ACHN (cell line): ENCODE data around the gene HYKK.
"Not testable (repeated sequence)": the region's sequence is repeated elsewhere in the genome, so short reads cannot be mapped to it uniquely, and the experiment has no call there.

ENCODE experiments used
- DNase-seq: peaks from one replicate; pipeline ENCODE4 v3.0.0-alpha.2; 2015
- in situ Hi-C: cut with HindIII; loops from 2 replicates; pipeline ENCODE4 v1.10.0; 2017; ENCODE audit warnings: low sequenced_read_pairs, low pct_ligation_motif_present, low pct_unique_long_range_greater_than_20kb

HYKK gene

DNA sequence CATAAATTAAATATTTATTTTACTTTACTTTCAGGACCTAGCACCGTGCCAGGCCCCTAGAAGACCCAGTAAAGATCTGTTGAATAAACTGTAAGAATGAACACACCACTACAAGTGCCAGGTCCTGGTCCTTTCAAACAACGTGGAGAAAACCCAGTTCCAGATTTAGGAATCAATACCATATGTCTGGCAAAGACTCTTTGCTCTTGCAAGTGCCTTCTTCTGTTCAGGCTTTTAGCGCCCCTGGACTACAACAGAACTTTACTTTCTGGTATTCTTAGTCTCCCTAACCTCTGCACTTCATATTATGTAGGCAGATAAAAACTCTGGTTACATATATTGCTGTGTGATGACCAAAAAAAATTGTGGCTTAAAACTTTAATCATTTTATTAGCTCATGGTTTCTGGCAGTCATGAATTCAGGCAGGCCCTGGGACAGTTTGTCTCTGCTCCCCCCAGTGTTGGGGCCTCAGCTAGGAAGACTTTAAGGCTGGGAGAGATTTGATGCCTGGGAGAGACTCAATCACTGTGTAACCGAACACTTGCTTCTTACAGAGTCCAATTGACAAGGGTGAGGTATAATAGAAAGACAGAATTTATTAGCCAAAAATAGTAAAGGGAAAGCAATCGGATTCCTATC is 30.0 kb downstream of the HYKK start:
- in situ Hi-C loops = no loop called here
- no peak for DNase-seq

DNA sequence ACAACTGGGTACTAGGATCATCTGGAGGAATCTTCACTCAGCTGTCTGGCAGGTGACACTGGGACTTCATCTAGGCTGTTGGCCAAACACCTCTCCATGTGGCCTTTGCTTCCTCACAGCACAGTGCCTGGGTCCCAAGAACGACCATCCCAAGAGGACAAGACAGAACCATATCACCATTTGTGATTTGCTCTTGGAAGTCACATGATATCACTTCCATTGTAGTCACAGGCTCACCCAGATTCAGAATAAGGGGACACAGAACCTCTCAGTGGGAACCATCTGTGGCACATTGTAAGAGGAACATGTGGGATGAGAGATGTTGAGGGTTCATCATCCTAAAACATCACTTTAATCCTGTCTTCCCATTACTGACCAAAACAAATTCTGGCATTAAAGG is 31.0 kb downstream of the HYKK start:
- in situ Hi-C loops = no loop called here
- no peak for DNase-seq

DNA sequence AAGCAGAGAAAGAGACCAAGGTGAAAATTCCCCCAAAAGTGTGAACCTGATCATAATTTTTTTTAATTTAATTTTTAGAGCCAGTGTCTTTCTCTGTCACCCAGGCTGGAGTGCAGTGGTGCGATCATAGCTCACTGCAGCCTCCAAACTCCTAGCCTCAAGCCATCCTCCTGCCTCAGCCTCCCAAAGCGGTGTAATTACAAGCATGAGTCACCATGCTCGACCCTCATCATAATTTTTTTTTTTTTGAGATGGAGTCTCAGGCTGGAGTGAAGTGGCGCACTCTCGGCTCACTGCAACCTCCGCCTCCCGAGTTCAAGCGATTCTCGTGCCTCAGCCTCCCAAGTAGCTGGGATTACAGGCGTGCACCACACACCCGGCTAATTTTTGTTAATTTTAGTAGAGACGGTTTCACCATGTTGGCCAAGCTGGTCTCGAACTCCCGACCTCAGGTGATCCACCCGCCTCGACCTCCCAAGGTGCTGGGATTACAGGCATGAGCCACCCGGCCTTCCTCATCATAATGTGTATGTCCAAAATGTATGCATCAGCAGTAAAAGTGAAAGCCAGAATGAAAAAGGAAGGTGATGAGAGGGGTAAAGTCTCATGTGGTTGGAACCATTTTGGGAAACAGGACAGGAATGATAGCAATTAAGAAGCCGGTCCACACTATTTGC is 32.2 kb downstream of the HYKK start:
- in situ Hi-C loops = not testable (repeated sequence)

DNA sequence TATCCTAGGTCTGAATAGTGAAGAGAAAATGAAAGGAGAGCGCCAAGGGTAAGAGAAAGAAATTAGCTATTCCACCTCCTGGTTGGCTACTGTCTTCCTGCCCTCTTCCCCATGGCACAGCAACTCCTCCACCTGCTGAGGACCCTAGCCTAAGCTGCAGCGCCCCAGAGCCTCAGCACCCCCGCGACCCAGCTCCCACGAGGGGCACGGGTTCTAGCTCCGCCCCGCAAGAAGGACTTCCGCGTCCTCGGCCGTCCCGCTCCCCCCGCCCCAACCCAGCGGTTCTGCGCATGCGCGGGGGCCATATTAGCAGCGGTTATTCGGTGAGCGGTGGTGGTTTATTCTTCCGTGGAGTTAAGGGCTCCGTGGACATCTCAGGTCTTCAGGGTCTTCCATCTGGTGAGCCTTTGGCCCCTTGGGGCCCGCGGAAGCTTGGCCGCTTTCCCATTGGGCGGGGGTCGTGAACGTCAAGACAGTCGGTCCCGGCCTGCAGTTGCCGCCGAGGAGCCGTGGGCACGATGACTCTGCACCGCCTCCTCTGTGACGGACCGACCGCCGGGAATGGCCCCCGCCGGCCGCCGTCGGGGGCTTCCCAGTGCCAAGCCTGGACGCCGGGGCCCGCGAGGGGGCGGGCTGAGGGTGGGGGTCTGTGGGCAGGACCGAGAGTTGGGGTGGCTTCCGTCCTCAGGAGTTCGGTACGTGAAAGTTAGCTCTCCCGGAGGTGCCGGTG is 32.9 kb downstream of the HYKK start, which contains the start of gene PSMA4:
Gene PSMA4, plus strand, starts transcription at position 304 of the 730 bp plus-strand sequence. CDS start 1,484 bp downstream, outside the sequence.
- in situ Hi-C loops = no loop called here
- peak; percentile 82 for DNase-seq

More for the DNA sequence above, 32.2 kb downstream of the HYKK start:
- DNase-seq = not testable (repeated sequence)

DNA sequence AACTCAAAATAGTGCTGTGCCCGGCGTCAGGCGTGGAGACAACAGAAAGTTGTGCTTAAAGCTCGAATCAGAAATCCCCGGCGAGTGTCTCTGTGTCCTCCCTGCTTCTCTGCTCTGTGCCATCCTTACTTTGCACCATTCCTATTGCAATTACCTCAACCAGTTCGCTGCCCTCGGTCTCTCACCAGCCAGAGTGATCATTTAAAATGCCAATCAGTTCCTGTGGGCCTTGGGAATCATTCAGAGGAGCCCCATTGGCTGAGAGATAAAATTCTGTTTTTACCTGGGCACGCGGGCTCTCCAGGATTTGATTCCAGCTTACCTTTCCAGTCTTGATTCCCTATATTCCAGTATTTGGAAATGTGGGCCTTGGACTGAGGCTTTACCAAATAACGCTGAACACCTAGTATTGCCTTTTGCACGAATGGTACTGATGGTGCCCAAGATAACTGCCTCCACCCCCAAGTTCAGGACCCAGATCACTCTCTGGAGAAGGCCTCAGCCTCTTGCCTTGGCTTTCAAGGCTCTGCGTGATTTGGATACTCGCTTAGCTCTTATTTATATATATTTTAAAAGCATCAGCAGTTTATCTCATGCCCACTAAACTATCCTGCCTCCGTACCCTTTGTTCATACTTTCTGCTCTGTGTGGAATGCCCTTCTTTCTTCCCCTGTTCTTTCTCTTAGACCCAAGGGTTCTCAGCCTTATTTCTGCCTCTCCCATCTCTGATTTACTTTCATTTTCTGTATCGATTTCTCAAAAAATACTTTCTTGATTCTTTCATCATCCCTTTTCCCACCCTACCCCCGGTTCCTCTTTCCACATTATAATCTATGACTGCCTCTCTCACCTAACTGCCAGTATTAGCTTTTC is 33.7 kb downstream of the HYKK start:
- peak; percentile 4 for DNase-seq
- in situ Hi-C loops = no loop called here

DNA sequence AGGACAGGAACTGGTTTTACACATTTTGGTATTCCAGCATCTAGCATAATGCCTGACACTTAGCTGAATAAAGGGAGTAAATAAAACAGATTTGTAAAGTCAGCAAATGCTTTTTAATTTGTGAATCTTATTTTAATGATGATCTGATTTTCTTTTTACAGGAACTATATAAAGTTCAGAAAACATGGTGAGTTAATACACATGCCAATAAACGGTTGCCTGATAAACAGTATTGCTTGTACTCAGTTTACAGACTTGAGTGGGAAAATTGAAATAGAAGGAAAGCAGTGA is 34.3 kb downstream of the HYKK start:
- no peak for DNase-seq
- in situ Hi-C loops = no loop called here

DNA sequence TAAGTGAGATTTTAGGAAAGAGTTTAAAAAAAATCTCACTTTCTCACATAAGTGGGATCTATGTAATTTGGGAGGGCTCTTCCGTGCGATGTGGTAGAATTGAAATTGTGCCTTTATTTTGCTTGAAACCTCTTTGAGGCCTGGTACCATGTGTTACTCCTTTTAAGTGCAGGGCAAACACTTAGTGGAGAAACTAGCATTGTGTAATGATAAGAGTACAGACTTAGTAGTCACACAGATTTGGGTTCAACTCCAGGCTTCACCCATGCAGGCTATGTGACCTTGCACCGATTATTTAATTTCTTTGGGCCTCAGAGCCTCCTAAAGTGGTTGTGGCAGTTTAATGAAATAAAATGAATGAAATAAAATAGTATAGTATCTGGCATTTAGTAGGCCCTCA is 35.3 kb downstream of the HYKK start:
- no peak for DNase-seq
- in situ Hi-C loops = no loop called here

DNA sequence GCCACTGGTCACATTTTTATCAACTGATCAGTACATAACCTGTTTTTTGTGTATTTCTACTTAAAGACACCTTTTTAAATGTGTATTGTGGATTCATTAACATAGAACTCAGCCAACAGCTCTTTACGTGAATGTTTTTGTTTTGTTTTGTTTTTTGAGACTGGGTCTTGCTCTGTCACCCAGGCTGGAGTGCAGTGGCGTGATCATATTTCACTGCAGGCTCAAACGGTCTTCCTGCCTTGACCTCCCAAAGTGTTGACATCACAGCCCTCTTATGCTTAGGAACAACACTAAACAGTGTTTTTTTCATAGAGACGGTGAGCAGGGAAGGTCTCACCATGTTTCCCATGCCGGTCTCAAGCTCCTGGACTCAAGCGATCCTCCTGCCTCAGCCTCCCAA is 42.8 kb downstream of the HYKK start:
- DNase-seq = no peak
- in situ Hi-C loops = no loop called here

DNA sequence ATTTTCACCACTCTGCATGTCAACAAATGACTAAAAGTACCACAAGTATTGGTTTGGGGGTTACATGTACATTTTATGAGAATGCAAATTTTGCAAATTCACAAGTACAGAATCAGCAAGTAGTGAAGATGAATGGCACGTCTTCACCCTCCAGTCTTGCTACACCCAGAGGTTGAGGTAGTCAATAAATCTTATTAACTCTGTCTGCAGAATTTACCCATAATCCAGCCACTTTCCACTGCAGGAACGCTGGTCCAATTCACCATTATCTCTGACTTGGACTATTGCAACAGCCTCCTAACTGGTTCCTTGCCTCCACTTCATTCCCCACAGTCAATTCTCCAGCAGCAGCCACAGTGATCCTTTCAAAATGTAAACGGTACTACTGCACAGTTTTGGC is 43.4 kb downstream of the HYKK start:
- in situ Hi-C loops = no loop called here
- DNase-seq = no peak

DNA sequence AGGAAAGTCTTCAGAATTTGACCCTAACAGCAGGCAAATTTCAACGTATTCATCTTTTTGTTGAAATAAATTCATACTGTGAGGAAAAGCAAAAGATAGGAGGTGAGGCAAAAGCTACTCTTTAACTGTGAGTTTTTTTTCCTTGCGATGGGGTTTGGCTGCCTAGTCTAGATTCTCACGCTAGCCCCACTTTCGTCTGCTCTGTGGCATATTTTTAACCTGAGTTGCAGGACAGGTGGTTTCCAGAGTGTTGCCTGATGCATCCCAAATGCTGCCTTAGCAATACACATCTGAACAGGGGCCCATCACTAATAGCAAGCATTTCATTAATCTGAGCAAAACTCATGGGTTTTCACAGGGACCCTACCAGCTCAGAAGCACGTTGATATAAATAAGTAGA is 44.5 kb downstream of the HYKK start:
- in situ Hi-C loops = no loop called here

DNA sequence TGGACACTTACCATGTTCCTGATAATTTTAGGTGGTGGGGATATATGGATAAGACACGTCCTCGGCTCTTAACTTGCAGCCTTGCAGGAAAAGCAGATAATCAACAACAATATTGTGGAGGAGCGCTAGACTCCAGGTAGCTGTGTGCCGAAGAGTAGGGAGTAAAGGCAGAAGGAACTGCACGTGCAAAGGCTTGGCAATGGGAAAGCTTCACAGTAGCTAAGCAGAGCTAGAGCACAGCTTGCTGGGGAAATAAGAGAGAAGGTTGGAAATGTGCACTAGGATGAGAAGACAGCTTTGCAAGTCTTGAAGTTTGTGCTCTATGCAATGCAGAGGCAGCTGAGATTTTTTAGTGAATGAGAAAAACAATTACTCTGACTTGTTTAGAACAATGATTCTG is 45.2 kb downstream of the HYKK start:
- no peak for DNase-seq
- in situ Hi-C loops = no loop called here

More for the DNA sequence above, 44.5 kb downstream of the HYKK start:
- DNase-seq = no peak

DNA sequence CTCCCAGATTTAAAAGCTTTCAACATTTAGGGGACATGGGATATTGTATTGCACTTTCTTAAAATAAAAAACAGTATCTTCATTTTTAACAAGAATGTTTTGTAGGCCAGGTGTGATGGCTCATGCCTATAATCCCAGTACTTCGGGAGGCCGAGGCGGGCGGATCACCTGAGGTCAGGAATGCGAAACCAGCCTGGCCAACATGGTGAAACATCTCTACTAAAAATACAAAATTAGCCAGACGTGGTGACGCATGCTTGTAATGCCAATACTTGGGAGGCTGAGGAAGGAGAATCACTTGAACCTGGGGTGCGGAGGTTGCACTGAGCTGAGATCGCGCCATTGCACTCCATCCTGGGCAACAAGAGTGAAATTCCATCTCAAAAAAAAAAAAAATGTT is 52.8 kb downstream of the HYKK start:
- DNase-seq, in situ Hi-C loops: not testable (repeated sequence)

DNA sequence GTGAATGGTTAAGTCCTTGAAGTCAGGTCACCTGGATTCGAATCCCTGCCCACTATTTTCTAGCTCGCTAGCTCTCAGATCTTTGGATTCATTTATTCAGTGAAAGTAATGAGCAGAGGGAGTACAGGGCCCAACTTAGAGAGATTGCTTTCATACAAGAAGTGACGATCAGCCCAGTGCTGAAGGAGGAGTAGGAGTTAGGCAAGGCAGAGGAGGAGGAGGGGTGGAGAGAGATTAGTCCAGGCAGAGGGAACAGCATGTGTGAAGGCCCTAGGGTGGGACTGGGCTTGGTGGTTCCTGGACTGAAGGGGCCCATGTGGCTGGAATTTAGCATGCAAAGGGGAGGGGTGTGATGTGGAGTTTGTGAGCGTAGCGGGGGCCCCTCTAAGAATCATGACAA is 54.1 kb downstream of the HYKK start:
- in situ Hi-C loops = no loop called here
- no peak for DNase-seq

DNA sequence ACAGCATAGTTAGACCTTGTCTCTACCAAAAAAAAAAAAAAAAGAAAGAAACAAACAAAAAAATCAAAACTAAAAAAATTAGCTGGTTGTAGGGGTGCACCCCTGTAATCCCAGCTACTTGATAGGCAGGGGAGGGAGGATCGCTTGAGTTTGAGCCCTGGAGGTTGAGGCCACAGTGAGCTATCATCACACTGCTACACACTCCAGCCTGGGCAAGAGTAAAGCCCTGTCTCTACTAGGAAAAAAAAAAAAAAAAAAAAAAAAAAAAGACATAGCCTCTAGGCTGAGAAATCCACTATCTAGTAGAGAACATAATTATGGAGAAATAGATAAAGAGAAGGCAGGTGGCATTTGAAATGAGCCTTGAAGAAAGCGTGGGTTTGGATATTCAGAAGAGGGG is 55.7 kb downstream of the HYKK start:
- in situ Hi-C loops = no loop called here
- DNase-seq = no peak

DNA sequence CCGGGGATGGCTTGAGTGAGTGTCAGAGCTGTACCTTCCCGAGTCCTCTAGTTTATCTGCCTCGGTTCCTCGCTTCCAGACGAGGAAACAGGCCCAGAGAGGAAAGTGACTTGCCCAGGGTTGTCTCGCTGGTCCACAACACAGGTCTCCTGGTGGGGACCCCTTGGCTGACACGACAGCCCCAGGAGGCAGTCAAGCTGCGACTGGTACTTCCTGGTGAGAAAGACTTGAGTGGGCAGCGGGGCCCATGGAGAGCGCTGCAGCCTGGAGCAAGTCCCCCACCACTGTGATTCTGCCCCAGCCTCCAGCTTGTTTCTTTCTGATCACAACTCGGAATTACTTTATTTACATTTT is 57.3 kb downstream of the HYKK start:
- no peak for DNase-seq
- in situ Hi-C loops = no loop called here

DNA sequence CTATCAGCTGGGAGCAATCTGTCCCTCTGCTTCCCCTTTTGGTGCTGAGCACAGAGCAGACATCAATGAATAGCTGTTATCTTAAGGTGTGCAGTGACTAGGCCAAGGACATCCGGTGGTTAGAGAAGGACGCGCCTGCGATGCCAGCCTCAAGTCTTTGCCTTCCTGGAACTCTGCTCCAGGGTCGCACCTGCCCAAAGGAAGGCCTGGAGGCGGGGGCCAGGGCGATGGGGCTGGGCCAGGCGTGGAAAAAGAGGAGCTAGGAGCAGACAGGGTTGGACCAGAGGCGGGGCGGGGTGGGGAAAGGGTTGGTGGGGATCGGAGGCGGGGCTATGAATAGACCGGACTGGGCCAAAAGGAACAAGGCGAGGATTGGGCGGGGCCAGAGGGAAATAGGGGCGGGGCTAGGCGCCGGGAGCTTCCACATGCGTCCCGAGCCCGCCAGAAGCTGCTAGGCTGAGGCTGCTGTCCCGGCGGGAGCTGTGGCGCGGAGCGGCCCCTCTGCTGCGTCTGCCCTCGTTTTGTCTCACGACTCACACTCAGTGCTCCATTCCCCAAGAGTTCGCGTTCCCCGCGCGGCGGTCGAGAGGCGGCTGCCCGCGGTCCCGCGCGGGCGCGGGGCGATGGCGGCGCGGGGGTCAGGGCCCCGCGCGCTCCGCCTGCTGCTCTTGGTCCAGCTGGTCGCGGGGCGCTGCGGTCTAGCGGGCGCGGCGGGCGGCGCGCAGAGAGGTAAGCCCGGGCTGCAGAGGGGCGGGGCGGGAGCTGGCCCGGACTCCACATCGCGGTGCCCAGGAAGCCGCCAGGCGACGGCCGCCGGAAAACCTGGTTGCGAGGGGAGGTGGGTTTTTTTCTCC is 57.9 kb downstream of the HYKK start, which contains the start of gene CHRNA5:
Gene CHRNA5, plus strand, starts transcription at position 424 of the 854 bp plus-strand sequence. Its CDS starts 200 bp downstream, at position 624.
- in situ Hi-C loops = no loop called here
- DNase-seq = peak; percentile 84

DNA sequence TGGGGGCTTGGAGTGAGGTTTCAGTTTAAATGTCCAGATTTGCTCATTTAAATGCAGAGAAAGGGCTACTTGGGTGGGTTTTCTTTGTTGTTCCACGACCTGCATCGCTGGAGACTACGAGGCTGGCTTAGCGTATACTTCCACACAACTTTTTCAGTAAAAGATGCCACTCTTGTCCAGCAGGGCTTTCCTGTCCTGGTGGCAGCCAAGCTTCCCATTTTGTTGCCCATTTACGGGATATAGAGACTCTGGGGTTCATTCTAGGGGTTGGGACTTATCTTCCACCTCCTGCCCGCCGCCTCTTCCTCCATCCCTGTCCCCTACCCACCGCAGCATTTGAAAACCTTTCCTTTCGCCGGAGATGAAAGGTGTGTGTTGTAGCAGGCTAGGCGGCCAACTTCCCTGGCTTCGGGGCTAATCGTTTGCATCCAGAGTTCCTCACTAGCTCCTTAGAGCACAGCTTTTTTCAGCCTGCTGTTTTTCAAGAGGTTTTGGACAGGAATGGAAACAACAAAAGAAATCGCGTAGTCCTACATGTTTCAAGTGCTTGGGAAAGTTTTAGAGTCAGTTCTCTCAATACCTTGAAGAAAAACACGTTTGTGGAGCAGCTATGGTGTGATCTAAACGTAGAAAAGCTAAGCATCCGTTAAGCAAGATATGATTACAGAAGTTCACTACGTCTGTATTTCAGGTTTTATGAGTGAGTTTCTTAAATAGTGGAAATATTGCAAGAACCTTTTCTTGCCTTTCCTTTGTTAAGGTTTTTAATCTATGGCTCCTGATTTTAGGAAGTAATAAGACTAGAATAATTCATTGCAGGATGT is 58.8 kb downstream of the HYKK start:
- peak; percentile 54 for DNase-seq
- in situ Hi-C loops = no loop called here
